Neural crest cell (in vitro differentiated cells): ENCODE data around the gene PPP6R3. TPM values are rescaled to one million over a fixed set of nuclear protein-coding genes. Genes with fewer than 3 reads are reported as not detected.

Experiments used
- DNase-seq: peaks from one replicate; pipeline ENCODE4 v3.0.0; 2021; ENCODE audit warnings: low read depth, mixed read lengths, low spot score
- H3K27ac Mint-ChIP-seq: one replicate; pipeline ENCODE4 v1.8.0; 2021; ENCODE audit warnings: mild to moderate bottlenecking, mixed read lengths; ENCODE audit not compliant: unreplicated experiment
- H3K27me3 Mint-ChIP-seq: 2 replicates; pipeline ENCODE4 v1.8.0; 2021; ENCODE audit warnings: low read depth, mild to moderate bottlenecking, mixed read lengths
- H3K36me3 Mint-ChIP-seq: 2 replicates; pipeline ENCODE4 v1.8.0; 2021; ENCODE audit warnings: low read depth, mild to moderate bottlenecking, mixed read lengths
- H3K4me1 Mint-ChIP-seq: 2 replicates; pipeline ENCODE4 v1.8.0; 2021; ENCODE audit warnings: mixed read lengths
- H3K4me3 Mint-ChIP-seq: one replicate; pipeline ENCODE4 v1.8.0; 2021; ENCODE audit warnings: mild to moderate bottlenecking, mixed read lengths
- H3K9me3 Mint-ChIP-seq: 2 replicates; pipeline ENCODE4 v1.8.0; 2021; ENCODE audit warnings: mixed read lengths
- CTCF ChIP-seq: fragments of 200-600 bp; sonication (generic); conservative IDR thresholded peaks from 2 replicates; pipeline ENCODE4 v1.5.0; 2021; ENCODE audit warnings: antibody characterized with exemption, mild to moderate bottlenecking
- total RNA-seq: library from RNA; stranded (reverse); gene quantifications from 2 replicates; pipeline ENCODE4 v1.2.1, GENCODE V29; 2021

The PPP6R3 gene
- total RNA-seq, 1 donor from 2014 or later, result 111 TPM

- H3K9me3 Mint-ChIP-seq, result no peaks in the 10 kb centered on the region
These were observed 83.0 kb downstream of the PPP6R3 start for GRCh38 chr11:68543594-68543993.

GRCh38 chr11:68545347-68545746 is 84.8 kb downstream of the PPP6R3 start:
- H3K9me3 Mint-ChIP-seq, result no peaks in the 10 kb centered on the region
- H3K4me1 Mint-ChIP-seq, result peaks cover 34% of the 10 kb centered on the region
- H3K4me3 Mint-ChIP-seq, result no peak overlapping the region
- no peak overlapping the region for H3K27ac Mint-ChIP-seq
- no peak for TF ChIP-seq CTCF
- no peak for DNase-seq
- H3K27me3 Mint-ChIP-seq, result no peaks in the 10 kb centered on the region
- peaks cover 16% of the 10 kb centered on the region for H3K36me3 Mint-ChIP-seq

More at GRCh38 chr11:68543594-68543993, 83.0 kb downstream of the PPP6R3 start:
- Mint-ChIP-seq H3K4me3 (no peak overlapping the region), H3K36me3 (peaks cover 23% of the 10 kb centered on the region), H3K4me1 (peaks cover 22% of the 10 kb centered on the region), H3K27ac (peak overlapping the region; percentile 21), H3K27me3 (no peaks in the 10 kb centered on the region)
- no peak for DNase-seq
- TF ChIP-seq CTCF, result no peak

GRCh38 chr11:68545796-68546195 is 85.2 kb downstream of the PPP6R3 start:
- Mint-ChIP-seq H3K9me3 (no peaks in the 10 kb centered on the region), H3K27ac (no peak overlapping the region), H3K27me3 (no peaks in the 10 kb centered on the region), H3K4me3 (no peak overlapping the region), H3K4me1 (peaks cover 39% of the 10 kb centered on the region), H3K36me3 (peaks cover 16% of the 10 kb centered on the region)
- no peak for TF ChIP-seq CTCF
- no peak for DNase-seq

- DNase-seq, result no peak
- H3K4me1 Mint-ChIP-seq, result peaks cover 37% of the 10 kb centered on the region
- no peaks in the 10 kb centered on the region for H3K27me3 Mint-ChIP-seq
- H3K9me3 Mint-ChIP-seq, result no peaks in the 10 kb centered on the region
- no peak for TF ChIP-seq CTCF
- H3K36me3 Mint-ChIP-seq, result peaks cover 16% of the 10 kb centered on the region
- H3K27ac Mint-ChIP-seq, result peak overlapping the region; percentile 28
- no peak overlapping the region for H3K4me3 Mint-ChIP-seq
These were observed 86.0 kb downstream of the PPP6R3 start for GRCh38 chr11:68546555-68546954.

GRCh38 chr11:68549789-68550484 is 89.4 kb downstream of the PPP6R3 start:
- no peak for TF ChIP-seq CTCF
- peaks cover 28% of the 10 kb centered on the region for H3K4me1 Mint-ChIP-seq
- DNase-seq, result no peak
- H3K27me3 Mint-ChIP-seq, result no peaks in the 10 kb centered on the region
- peaks cover 21% of the 10 kb centered on the region for H3K36me3 Mint-ChIP-seq
- H3K4me3 Mint-ChIP-seq, result no peak overlapping the region
- H3K9me3 Mint-ChIP-seq, result no peaks in the 10 kb centered on the region
- no peak overlapping the region for H3K27ac Mint-ChIP-seq
